GM19395 (cell line): ENCODE results near the gene NEU2.

ENCODE experiments used
- ATAC-seq: cut with Tn5 transposase; IDR thresholded peaks from one replicate; pipeline ENCODE4 v1.9.1; 2021; ENCODE audit warnings: mild to moderate bottlenecking, moderate library complexity; ENCODE audit not compliant: unreplicated experiment

NEU2 gene

GRCh38 chr2:233032551-233033320, at the start of gene NEU2:
Gene NEU2, plus strand, starts transcription at chr2:233032672. Its CDS starts 0 bp downstream, at chr2:233032672.
- no peak for ATAC-seq

DNA sequence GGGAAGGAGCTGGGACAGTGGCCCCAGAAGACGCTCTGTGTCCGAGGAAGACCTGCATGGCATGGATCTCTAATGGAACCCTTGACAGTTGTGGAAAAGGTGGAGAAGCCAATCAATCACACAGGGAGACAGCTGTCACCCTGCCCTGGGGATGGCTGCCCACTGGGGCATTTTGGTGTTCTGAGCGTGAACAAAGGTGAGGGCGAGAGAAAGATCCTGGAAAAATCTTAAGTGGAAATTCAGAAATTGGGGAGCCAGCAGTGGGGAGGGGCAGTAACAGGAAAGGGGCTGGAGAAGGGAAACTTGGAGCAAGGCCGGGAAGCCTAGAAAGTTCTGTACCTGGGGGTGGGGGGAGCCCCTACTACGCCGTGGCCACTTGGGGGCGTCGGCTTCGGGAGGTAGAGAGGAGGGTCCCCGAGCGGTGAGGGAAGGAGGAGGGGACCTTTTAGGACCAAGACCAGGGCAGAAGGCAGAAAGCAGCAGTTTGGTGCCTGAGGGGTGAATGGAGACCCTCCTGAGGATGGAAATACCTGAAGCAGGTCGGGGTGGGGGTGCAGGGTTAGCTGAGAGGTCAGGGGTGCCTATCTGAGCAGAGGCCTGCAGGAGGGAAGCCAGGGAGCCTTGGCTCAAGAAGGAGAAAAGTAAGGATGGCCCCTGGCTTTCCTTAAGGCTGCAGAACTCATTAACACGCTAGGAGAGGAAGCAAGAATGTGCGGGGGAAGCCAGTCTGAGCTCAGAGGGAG, 49.4 kb upstream of the NEU2 start:
- ATAC-seq = no peak

GRCh38 chr2:232983669-232984140, 48.8 kb upstream of the NEU2 start:
- ATAC-seq = no peak

DNA sequence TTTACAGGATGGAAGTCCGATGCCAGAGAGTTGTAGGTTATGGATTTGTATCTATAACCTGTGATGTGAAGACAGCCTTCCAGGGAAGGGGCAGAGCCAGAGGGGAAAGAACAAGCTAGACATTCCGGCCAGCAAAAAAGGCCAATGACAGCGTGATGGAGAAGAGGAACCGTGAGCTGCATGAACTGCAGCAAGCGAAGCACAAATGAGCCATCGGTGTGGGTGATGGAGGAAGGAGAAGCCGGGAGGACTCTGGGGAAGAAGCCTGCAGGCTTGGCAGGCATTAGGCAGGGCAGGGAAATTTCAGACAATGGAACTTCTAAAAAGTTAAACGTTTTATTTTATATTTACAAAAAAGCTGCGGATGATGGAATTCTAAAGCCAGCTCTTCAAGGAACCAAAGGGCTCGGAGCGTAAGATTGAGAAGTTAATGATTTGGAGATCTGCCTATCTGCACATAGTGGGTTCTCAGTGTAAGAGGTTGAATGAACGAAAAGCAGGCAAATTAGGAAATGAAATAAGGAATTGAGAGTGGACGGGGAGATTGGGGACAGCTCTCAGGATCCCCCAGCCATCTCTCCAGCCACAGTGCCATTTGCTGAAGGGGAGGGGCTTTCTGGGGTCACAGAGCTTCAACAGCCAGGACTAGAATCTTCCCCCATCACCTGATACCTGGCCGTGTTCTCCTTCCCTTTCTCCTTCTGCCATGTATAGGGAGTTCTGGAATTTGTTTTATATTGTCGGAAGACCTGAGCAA, 47.8 kb upstream of the NEU2 start:
- no peak for ATAC-seq

GRCh38 chr2:232986155-232986554, 46.3 kb upstream of the NEU2 start:
- no peak for ATAC-seq

DNA sequence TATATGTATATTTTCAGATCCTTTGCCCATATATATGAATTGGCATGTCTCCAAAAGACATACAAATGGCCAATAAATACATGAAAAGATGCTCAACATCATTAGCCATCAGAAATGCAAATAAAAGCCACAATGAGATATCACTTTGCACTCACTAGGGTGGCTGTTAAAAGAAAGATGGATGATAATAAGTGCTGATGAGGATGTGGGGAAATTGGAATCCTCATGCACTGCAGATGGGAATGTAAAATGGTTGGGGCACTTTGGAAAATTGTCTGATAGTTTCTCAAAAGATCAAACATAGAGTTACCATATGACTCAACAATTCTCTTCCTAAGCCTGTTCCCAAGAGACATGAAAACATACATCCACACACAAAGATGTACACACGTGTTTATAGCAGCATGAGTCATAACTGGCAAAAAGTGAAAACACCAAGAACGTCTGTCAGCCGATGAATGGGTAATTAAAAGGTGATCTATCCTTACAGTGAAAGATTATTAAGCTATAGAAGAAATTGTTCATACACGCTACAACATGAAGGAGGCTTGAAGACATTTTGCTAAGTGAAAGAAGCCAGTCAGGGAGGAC, 39.1 kb upstream of the NEU2 start:
- no peak for ATAC-seq

DNA sequence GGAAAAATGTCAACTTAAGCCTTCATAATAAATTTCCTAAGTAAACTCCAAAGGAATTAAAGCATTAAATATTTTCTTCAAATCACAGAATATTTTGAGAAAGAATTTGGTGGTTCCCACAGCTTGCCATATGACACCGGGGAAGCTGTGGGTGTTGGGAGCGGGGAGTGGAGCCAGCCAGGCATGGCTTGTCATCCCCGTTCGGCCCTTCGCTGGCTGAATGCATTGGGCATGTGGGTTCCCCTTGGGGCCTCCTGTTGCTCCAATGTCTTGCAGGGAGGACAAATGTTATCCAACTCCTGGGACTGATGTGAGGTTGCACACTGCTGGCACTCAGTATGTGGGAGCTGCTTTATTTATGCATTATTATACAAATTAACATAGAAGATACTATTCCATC, 38.0 kb upstream of the NEU2 start:
- no peak for ATAC-seq

DNA sequence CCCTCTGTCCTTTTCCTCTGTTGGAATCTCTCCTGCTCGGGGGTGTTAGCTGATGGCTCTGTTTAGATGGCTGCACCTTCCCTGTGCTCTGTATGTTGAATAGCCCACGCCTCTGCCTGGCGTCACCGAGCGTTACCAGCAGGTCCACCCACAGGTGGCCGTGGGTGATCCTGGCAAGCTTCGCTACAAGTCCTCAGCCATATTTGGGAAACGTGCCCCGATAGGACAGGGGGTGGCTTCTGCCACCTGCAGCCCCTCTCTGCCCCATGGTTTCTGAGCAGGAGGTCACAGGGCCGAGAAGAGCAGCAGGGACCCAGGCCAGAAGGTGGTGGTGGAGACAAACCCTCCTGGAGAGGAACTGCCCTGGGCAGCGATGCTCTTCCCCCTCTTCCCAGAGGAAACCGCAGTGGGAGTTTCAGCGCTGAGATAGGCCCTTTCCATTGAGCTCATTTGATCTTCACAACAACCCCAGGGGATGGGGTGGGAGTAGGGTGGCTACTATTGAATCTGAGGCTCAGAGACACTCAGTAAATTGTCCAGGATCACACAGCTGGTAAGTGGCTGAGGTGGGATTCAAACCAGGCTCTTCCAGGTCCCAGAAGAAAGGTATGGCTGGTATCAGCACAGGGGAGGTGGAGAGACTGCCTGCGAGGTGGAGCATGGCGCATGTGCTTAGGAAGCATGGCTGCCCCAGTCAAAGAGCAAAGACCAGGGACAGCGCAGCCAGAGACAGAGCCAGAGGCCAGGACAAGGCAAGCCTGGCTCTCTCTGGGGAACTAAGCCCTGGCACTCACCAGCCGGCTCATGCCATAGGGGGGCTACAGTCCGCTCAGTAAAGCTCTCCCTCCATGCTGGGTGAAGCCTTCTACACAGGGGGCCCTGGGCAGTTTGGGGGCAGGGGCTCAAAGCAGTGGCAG, 34.5 kb upstream of the NEU2 start:
- ATAC-seq = no peak

DNA sequence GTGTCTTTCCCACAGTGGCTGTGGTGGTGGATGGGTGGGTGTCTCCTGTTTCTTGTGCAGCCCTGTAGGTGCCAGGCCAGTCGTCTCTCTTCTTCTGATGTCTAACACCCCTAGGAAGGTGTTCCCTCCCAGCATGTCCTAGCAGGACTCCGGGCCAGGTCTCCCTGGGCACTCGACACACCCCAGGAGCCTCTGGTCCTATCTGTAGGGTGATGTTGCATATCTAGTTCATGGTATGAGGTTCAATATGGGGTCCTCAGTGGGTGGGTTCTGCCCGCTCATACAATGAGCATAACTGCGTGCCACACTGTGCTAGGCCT, 33.8 kb upstream of the NEU2 start:
- ATAC-seq = no peak

GRCh38 chr2:232999354-232999753, 33.1 kb upstream of the NEU2 start:
- ATAC-seq = no peak

DNA sequence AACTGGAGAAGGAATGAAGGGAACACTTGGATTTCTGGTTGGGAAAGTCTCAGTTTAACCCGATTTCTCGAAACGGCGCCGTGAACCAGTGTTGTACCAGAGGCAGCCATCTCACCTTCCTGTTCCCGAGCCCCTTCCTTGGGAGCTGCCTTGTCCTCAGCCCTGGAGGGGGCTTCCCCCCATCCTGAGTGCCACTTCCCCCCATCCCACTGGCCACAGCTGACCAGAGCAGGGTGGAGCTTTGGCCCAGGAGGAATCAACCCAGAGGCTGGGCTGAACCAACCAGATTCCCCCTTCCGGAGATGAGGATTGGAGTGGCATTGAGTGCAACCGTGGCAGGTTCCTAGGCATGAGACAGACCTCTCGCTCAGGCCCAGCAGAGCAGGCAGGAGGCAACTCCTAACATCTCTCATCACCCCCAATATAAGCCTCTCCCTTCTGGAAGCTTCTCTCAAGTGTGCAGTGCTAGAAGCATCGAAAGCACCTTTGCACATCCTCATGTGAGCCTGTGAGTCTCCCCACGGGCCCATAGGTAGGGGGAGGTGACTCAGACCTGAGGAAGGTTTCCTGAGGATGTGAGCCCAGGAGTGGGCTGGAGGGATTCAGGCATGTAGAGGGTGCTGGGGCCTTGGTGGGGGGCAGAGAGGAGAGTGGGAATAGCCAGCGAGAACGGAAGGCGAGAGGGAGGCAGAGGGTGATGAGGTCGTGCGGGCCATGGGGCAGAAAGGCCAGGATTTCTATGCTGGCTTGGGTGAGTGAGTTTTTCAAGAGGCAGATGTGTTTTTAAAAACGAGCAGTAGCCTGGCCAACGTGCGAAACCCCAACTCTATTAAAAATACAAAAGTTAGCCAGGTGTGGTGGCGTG, 31.4 kb upstream of the NEU2 start:
- no peak for ATAC-seq

- no peak for ATAC-seq
Measured at GRCh38 chr2:233002829-233003657, 29.4 kb upstream of the NEU2 start.

DNA sequence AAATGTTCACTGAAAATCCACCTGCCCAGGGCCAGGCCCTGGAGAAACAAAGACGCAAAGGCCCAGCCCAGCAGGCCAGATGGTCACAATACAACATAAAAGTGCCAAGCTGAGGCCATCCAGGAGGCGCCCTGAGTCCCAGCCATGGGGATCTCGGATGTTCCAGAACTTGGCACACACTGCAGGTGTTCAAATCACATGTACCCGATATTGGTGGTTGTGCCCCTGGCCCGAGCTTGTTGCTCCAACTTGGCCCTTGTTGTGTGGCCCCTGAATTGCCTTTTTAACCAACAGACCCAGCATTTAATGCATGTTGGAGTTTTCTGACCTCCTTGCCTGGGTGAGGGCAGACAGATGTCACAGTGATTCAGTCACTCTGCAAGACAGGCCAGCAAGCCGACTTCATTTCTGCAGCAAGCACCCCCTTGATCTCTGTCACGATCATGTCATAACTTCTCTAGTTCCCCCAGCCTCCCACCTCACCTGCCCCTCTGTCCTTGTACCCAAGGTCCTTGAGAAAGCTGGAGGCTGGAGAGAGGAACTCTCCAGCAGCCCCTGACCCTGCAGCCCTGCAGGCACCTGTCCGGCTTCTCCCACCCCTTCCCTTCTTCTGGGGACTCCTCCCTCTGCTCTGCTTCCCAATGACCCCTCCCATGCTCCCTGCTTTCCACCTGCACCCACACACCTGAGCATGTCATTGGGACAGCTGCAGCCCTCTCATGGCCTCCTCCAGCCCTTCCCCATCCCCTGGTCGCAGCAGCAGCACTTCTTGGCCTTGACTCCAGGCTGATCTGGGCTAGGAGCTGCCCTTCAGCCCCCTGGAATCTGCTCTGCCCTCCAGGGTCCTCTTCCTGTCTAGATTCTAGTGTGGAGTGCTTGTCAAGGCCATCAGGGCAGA, 28.6 kb upstream of the NEU2 start:
- no peak for ATAC-seq

- no peak for ATAC-seq
Measured at GRCh38 chr2:233005096-233005495, 27.4 kb upstream of the NEU2 start.

- no peak for ATAC-seq
Measured at GRCh38 chr2:233006648-233007047, 25.8 kb upstream of the NEU2 start.

DNA sequence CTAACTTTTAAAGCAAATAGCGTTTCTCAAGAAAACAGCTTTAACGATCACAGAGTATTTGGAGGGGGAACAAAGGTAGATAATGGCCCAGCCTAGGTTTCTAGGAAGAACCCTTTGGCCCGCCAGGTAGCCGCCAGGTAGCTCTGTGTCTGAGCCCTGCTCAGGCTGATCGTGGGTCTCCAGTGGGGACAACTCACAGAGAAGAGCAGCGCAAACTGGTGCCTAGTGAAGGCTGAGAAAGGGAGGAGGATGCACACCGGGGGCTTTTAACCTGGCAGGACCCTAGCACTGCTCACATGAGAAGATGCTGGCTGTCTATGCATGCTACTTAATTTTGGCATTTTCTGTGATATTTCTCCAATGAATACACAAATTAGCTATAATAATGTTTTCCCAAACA, 25.2 kb upstream of the NEU2 start:
- ATAC-seq = no peak

- ATAC-seq = no peak
Measured at GRCh38 chr2:233007739-233008138, 24.7 kb upstream of the NEU2 start.
